ENCODE measurements around the gene TSTD2.
"Not testable (repeated sequence)": the region's sequence is repeated elsewhere in the genome, so short reads cannot be mapped to it uniquely, and the experiment has no call there.

The TSTD2 gene

DNA sequence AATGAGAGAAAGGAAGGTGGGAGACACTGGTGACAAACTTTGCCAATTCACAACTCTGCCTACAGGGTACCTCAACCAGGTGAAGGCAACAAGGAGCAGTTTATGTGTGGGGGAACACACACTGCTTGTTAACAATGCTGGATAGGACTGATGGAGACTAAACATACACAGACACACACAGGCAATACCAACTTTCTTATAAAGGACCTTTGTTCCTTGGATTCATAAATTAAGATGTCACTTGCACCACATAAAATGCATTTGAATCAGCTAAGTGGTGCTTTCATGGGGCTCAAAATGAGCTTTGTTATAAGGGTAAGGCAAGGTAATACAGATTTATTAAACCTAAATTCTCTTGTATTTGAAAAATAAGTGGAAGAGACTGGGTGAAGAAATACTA is 4.0 kb downstream of the TSTD2 start:
- DNase-seq = no peak

DNA sequence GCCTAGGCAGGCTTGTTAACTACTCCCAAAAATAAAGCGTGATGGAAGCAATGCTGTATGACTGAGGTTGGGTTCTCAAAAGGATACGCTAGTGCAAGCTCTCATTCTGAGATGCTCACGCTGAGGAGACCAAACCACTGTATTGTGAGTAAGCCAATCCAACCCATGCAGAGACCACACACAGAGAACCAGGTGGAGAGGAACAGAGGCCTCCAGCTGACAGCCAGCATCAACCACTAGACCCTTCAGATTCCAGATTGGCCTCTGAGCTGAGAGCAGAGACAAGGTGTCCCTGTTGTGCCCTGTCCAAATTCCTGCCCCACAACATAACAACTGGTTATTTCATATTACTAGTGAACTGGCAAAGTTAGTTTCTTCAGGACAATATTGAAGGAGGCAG is 4.5 kb downstream of the TSTD2 start:
- DNase-seq = no peak

DNA sequence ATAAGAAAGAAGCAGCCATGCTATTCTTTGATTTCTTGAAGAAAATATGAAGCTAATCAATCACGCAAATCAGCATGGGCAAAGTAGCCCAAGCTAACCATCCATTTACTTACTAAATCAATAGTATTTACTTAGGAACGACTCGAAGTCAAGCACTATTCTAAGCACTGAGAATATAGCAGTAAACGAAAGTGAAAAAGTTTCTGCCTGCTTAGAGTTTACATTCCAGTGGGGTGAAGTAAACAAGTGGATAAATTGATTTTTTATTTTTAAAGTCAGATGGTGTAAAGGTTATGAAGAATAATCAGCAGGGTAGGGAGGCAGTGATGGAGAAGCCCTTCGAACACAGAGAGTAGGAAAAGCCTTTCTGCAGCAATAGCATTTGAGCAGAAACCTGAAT is 5.5 kb downstream of the TSTD2 start:
- no peak for DNase-seq

DNA sequence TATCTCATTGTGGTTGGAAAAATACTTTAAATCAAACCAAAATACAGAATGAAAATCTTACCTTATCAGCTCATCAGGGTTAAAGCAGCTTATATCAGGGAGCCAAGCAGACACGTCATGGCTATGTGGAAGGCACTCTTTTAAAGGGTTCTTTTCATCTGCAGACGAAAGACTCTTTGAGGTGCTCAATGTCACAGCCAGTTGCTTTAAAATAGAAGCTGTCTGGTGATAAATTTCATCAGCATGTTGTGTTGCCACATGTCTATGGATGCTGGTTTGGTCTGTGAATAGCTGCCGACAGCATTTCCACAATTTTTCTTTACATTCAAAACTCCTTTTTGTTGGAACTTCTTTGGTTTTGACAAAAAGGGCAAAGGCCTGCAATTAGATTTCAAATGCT is 7.5 kb downstream of the TSTD2 start:
- DNase-seq = no peak

DNA sequence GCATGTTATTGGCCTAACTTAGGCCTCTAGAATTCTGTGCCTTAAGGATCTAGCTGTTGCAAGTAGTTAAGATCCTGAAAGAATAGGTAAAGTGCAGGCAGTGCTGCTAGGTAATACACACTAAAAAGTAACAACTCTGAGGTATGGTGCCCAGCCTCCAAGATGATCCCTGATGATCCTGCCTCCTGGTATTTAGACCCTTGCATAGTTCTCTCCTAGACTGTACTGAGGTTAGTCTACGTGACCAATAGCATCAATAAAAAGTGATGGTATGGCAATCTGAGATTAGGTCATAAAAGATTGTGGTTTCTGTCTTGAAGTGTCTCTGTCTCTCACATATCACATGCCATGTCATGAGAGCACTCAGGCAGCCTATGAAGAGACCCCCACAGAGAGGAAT is 9.2 kb downstream of the TSTD2 start:
- DNase-seq = no peak

DNA sequence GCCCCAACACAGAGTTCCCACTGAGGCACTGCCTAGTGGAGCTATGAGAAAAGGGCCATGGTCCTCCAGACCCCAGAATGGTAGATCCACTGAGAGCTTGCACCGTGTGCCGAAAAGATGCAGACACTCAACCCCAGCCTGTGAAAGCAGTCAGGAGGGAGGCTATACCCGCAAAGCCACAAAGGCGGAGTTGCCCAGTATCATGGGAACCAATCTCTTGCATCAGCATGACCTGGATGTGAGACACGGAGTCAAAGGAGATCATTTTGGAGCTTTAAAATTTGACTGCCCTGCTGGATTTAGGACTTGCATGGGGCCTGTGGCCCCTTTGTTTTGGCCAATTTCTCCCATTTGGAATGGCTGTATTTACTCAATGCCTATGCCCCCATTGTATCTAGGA is 10.7 kb downstream of the TSTD2 start:
- DNase-seq = not testable (repeated sequence)

DNA sequence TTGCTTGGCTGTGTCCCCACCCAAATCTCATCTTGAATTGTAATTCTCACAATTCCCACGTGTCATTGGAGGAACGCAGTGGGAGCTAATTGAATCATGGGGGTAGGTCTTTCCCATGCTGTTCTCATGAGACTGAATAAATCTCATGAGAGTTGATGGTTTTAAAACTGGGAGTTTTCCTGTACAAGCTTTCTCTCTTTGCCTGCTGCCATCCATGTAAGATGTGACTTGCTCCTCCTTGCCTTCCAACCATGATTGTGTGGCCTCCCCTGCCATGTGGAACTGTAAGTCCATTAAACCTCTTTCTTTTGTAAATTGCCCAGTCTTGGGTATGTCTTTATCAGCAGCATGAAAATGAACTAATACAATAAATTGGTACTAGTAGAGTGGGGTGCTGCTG is 13.1 kb downstream of the TSTD2 start:
- DNase-seq = not testable (repeated sequence)

DNA sequence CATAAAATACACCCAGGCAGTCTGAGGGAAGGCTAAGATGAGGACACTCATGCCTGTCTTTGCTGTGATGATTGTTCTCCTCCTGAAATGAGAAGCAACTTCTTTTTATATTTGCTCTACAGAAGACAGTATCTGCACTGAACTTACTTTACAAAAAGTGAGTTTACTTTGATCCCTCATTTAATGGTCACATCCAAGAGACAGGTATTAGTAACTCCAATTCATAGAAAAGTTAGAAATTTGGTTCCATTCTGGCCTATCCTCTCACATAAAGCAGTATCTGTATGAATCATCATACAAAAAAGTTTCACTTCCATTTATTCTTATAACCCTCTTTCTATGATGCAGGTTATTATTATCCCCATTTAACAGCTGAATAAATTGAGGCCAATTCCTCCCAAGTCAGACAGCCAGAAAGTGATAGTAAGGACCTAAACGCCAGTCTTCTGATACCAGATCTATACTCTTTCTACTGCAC is 15.2 kb downstream of the TSTD2 start:
- no peak for DNase-seq

DNA sequence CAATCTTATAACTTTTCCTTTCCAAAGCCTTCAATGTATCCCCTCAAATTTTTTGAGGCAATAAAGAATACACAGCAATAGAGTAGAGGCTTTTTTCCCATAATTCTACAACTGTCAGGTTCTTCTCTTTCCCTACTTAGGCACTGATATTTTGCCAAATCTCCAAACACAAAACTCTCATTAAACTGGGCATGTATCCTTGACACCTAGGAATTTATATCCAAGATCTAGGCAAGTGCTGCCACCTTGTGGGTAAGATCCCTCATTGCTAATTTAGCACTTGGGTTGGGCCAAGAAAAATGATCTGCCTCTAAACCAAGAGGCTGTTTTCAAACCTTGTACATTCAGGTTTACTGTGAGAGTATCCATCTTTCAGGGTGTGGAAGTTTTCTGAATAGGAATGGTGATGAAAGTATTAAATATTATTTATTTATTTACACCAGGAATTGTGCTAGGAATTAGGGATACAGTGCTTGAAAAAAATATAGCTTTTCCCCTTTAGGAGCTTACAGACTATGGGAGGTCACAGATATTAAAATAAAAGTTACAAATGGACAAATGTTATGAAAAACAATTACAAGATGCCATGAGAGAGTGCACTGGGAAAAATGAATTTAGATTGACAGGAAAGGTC is 17.6 kb downstream of the TSTD2 start:
- peak; percentile 74 for DNase-seq

DNA sequence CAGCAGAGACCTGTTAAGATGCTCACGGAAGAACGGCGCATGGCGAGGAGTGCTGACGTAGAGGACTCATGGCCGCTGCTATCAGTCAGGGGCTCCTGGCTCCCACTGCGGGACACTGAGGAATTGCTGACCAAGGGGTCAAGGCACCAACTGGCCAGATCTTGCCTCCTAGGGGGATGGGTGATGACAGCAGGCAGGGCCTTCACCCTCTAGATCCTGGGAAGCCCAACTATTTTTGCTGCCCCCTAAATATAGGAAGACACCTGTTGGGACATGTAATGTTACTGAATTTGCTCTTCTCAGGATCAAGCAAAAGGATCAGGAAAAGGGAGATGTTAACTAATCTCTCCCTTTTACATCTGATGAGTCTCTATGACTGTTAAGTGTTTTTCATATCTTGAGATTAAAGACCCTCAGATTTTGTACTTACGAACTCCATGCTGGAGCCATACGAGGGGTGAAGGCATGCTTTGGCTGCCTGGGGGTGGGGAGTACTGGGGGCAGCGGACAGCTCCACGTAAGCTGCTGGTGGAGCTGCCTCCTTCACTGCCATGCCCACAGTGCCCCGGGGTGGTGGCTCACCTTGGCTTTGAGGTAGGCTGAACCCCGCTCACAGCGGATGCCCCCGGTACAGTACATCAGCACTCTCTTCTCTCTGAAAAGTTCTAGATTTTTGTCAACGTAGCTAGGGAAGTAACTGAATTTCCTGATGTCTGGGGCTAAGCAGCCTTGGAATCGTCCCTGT is 28.1 kb downstream of the TSTD2 start:
- DNase-seq = no peak

DNA sequence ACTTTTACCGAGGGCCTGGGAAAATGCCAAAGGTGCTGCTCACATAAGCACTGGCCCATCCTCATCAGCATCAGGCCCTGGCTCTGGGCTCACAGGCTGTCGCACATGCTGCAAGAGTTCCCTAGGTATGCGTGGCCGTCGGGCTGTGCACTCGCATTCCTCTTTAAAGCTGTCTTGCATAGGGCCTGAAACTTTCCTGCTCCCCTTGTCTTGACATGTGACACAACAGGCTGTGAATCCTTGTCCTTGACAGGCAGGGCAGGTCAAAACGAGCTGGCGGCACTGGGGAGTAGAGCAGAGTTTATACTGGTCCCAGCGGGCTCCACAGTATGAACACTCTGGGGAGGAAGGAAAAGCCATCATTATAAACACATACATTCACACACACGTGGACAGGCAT is 30.7 kb downstream of the TSTD2 start:
- DNase-seq = no peak

DNA sequence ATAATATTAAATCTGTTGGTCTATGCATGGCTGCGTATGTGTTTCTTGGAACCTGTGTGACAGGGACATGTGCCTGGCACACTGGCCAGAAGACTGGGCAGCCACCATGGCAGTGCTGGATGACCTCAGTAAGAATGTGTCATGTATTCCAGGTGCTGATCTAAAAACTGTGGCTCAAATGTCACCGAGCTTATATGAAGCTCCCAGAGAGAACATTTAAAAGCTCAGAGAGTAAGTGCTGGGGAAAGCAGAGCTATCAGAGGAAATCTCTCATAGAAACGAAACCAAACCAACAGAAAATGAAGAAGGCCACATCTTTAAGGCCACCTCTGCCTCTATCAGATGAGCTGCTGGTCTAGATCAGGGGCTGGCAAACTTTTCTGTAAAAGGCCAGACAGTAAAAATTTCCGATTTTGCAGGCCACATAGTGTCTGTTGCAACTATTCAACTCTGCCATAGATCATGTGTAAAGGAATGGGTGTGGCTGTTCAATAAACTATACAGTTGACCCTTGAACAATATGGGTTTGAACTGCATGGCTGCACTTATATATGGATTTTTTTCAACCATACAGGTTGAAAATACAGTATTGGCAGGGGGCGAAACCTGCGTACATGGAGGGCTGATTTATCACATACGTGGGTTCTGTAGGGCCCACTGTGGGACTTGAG is 31.8 kb downstream of the TSTD2 start:
- DNase-seq = no peak

DNA sequence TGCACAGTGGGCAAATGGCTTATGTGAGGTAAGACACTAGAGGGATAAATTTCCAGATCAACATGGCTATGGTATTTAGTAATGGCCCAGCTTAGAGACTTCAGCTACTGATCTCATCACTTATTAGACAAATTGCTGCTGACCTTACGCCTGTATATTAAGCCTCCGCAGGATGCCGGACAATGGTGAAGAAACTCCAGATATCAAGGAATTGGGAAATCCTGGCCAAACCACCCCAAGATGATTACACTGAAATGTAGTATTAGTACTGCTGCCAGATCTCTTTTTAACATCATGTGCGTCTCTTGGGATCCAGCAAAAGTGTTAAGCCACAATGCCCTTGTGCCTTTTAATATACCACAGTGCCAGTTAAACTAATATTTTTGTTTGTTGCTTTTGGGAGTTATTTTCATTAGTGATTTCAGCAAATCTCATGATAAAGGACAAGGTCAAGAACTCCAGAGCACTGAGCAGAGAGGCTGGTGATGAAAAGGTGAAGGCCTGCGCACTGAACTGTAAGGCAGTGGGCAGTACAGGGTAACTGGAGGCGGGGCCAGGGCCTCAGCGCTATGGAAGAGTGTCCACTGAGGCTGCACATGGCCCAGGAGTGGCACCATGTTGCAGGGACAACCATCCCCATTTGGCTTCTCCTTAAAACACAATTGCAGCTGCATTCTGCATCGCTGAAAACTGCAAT is 32.5 kb downstream of the TSTD2 start:
- no peak for DNase-seq

DNA sequence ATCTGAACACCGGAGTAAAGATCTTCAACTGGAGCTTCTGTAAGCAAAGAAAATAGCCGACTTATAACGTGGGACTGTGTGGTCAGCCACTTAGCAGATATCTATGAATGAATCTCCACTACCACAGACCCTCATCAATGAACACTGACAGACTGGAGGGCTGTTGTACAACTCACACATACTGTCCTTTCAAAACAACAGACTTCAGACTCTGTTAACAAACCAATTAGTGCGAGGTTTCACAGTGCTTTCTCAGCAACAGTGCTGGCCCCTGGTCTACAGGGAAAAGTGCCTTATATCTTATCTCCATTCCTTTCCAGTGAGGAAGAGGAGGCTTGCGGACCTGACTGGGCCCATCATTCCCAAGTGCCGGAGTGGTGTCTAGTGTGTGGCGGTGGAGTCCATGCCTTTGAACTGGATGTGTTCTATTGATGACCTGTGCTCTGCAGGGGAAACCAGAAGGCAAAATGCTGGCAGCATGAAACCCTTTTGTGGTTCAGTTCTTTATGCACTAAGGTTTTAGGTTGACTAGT is 33.8 kb downstream of the TSTD2 start:
- DNase-seq = no peak

DNA sequence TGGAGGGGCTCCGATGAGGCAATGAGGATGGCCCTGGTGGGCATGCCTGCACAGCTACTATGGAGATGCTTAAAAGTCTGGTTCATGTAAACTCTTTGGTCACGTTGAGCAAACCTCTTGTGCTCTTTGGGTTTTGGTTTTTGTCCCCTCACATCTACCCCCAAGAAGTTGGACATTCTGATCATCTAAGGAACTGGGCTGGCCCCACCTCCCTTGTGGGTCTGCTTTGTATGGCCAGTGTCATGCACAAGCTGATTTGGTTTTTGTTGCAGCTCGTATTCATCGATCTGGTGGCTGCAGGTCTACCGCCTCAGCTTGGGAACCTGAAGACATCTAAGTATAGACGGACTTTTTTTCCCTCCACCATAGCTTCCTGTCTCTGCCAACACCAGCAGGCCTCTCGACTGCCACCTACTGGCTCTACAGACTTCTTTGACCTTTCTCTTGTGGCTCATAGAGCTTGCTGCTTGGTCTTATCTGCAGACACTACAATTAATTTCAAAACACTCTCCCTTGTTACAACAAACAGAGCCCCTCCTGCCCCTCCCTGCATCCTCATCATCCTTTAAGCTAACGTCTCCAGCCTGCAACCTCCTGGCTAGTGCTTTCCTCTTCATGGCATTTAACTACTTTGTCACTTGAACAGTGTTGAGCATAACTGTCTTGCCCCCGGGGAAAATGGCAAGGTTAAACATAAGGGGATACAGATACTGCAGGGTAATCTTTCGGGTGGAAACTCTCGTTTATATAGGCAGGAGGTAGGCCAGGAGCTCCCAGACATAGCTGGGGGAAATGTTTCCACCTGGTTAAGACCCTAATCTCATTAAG is 34.5 kb downstream of the TSTD2 start:
- DNase-seq = peak; percentile 78

DNA sequence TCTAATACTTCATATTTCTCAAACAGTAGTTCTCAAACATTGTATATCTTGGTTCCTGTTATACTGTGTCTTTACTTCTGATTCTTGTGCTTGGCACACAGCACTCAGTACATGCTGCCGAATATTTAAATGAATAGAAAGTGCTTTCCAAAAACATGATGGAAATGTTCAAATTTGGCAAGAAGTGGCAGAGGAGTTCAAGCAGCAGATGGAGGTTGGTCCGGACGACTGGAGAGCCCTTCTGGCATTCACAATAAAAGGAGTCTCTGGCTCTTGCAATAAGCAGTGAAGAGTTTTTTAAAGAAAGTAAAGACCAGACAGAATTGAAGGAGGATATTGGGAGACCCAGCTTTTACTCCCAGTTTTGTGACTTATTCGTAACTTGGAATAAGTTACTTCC is 36.3 kb downstream of the TSTD2 start:
- DNase-seq = no peak

DNA sequence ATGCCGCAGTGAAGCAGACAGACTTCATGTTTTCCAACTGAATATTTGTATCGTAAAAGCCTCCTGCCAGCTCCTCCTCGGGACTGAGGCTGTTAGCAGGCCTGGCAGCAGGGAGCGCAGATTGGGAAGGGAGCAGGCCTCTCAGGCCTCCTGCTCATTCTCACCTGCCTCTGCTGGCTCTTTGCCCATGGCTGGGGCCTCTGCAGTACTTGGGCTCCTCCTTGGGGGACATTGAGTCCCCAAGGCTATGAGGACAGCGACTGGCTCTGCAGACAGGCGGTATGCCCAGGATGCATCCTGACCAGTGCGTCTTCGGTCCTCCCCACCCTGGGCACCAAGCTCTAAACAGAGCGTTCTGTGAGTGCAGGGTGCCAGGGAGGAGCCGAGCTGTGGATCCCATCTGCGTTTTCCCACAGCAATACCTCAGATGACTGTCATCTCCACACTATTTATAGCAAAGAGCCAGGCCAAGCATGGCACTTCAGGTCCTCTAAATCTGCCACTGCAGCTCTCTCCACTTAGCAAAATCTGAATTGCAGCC is 38.7 kb downstream of the TSTD2 start:
- no peak for DNase-seq

DNA sequence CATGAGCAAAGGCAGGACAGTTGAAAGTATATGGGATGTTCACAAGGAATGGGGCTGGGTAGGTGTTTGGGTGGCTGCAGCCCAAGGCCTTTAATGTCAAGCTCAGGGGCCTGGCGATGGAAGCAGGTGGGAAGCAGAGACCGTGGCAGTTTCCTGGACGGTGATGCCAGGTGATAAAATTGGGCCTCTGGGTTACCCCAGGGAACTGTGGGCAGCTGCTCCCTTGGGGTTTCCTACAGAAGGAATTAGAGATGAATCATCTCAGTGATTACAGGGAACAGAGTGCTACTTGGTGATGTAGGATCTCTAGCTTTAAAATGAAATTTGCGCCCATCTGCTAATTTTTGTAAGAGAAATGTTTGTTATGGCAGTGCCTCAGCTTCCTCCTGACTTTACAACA is 39.2 kb downstream of the TSTD2 start:
- DNase-seq = no peak

DNA sequence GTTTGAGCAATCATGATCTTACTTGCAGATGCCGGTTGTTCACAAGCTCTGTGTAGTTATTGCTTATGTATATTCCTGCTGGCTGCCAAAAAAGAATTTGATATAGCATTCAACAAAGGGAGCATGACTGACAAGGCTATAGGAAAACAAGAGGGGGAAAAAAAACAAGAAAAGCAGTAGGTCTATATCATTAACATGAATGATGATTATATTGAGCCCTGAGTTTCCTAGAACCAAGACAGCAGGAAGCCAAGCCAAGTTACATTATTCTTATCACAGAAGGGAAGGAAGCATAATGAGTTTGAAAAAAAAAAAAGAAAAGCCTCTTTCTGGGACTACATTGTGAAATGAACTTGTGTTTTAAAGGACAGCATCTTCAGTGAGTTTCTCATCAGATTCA is 41.0 kb downstream of the TSTD2 start:
- no peak for DNase-seq

DNA sequence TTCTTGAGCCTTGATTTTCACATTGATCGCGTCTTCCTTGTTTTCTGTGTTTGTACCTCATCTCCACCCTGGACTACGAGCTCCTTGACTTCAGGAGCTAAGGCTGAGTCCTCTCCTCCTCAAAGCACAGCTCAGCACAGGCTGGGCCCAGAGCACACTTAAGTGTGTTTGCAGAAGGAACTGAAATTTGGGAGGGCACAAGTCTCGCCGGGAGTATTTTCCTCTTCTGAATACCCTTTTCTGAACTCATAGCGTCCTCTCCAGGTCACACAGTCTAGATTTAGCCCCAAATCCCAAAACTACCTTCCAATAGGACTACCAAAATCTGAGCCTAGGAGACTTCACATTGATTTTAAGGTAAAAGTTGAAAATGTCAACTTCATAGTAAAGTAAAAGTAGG is 41.6 kb downstream of the TSTD2 start:
- no peak for DNase-seq

DNA sequence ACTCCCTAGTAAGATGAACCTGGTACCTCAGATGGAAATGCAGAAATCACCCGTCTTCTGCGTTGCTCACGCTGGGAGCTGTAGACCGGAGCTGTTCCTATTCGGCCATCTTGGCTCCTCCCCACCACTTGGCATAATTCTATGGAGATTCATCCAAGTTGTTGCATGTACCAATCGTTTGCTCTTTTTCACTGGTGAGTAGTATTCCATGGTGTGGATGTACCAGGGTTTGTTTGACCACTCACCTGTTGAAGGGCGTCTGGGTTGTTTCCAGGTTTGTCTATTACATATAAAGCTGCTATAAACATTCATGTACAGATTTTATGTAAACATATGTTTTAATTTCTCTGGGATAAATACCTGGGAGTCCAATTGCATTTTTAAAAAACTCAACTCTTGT is 46.3 kb downstream of the TSTD2 start:
- not testable (repeated sequence) for DNase-seq

DNA sequence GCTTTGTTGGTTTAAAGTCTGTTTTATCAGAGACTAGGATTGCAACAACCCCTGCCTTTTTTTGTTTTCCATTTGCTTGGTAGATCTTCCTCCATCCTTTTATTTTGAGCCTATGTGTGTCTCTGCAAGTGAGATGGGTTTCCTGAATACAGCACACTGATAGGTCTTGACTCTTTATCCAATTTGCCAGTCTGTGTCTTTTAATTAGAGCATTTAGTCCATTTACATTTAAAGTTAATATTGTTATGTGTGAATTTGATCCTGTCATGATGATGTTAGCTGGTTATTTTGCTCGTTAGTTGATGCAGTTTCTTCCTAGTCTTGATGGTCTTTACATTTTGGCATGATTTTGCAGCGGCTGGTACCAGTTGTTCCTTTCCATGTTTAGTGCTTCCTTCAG is 48.4 kb downstream of the TSTD2 start:
- DNase-seq = not testable (repeated sequence)
